Cardiac fibroblast (primary cell): ENCODE measurements around the gene MYL9.

Experiments used
- DNase-seq, 2 donors: peaks; one replicate each; pipeline versions ENCODE4 v3.0.0 to v3.0.0-alpha.2; 2010; ENCODE audit warnings: low read depth in 2 of 2
- H3K4me3 ChIP-seq, 2 donors: replicated peaks in 1 of 2; 1 replicate in 1 of 2; 2 replicates in 1 of 2; pipeline ENCODE4 v1.5.1; 2011; ENCODE audit warnings: low read depth in 2 of 2, low read length in 2 of 2, mild to moderate bottlenecking in 2 of 2, moderate library complexity in 1 of 2
- TF ChIP-seq, protein P1 (sequence below): IDR thresholded peaks from one replicate; pipeline ENCODE4 v1.5.1; 2011; ENCODE audit warnings: low read depth, mild to moderate bottlenecking, low read length, inconsistent platforms

Gene MYL9

GRCh38 chr20:36498386-36499179, 42.7 kb upstream of the MYL9 start:
- TF ChIP-seq, protein P1, sequence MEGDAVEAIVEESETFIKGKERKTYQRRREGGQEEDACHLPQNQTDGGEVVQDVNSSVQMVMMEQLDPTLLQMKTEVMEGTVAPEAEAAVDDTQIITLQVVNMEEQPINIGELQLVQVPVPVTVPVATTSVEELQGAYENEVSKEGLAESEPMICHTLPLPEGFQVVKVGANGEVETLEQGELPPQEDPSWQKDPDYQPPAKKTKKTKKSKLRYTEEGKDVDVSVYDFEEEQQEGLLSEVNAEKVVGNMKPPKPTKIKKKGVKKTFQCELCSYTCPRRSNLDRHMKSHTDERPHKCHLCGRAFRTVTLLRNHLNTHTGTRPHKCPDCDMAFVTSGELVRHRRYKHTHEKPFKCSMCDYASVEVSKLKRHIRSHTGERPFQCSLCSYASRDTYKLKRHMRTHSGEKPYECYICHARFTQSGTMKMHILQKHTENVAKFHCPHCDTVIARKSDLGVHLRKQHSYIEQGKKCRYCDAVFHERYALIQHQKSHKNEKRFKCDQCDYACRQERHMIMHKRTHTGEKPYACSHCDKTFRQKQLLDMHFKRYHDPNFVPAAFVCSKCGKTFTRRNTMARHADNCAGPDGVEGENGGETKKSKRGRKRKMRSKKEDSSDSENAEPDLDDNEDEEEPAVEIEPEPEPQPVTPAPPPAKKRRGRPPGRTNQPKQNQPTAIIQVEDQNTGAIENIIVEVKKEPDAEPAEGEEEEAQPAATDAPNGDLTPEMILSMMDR = no peak
- no peak for DNase-seq
- H3K4me3 ChIP-seq = no peak overlapping the region

DNA sequence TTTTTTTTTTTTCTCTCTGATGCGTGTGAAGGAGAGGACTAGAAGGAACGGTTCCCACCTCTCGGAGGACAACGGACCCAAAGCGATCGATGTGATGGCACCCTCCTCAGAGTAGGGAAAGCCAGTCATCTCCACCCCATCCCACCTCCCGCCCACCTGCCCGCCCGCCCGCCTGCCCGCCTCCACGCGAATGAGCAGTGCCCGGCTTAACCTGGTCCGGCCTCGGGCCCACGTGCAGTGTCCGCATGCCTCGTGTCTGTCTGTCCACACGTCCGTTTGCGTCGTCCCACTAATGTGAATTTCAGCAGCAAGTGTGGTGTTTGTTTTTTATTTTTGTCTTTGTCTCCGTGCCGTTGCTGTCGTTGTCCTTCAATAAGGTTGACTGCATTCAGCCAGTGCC, 42.1 kb upstream of the MYL9 start:
- DNase-seq = no peak
- no peak overlapping the region for H3K4me3 ChIP-seq
- TF ChIP-seq, protein P1 = no peak

- H3K4me3 ChIP-seq = no peak overlapping the region
- peak in 1 of 2 donors; percentile 56 for DNase-seq
- TF ChIP-seq, protein P1 = no peak
Measured at GRCh38 chr20:36499723-36500501, 41.4 kb upstream of the MYL9 start.

- no peak for DNase-seq
- TF ChIP-seq, protein P1 = no peak
Measured at GRCh38 chr20:36501367-36502006, 39.8 kb upstream of the MYL9 start.

GRCh38 chr20:36504295-36504694, 37.0 kb upstream of the MYL9 start:
- no peak overlapping the region for H3K4me3 ChIP-seq
- TF ChIP-seq, protein P1 = no peak
- DNase-seq = no peak

More at GRCh38 chr20:36501367-36502006, 39.8 kb upstream of the MYL9 start:
- H3K4me3 ChIP-seq = no peak overlapping the region

DNA sequence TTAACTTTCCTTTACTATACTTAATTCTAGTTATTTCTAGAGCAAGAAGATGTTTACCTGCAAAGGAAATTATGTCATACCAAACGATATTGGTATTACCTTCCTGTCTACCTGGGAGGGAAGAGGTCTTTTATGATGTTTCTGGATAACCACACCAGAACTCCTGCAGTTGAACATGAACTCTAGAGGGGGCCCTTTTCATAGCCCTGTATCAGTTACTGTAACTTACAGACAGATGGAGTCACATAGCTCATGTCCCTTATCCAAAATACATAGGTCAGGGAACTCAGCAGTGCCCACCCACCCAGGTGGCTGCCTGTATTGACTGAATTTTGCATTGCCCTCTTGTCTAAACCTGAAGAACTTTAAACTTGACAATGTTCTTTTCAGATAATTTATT, 35.1 kb upstream of the MYL9 start:
- TF ChIP-seq, protein P1 = peak; percentile 51
- DNase-seq = peak in 1 of 2 donors; percentile 29

More for the DNA sequence above, 35.1 kb upstream of the MYL9 start:
- no peak overlapping the region for H3K4me3 ChIP-seq
